Measurements from ENCODE around the gene SORBS2. TPM values are rescaled to one million over a fixed set of nuclear protein-coding genes. Genes with fewer than 3 reads are reported as not detected.

The SORBS2 gene
- total RNA-seq, 2 experiments from 2014 or later, result not detected

DNA sequence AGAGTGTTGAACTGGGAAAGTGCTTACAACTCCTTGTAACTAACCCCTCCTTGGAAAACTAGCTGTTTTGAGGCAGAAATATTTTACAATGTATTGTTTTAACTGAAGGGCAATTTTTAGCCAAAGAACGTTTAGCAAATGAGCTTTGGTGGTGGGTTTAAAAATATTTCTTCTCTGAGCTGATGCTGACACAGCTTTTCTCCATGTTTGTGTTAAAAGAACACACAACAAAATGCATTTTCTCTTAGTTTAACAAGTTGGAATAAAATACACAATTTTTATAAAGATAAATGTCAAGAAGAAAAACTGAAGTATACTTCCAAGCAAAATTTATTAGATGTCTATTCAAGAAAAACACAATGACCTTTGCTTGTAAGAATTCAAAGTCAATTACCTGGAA is 226.8 kb downstream of the SORBS2 start:
- Mint-ChIP-seq H3K27me3 (peaks cover 38% of the 10 kb centered on the region), H3K36me3 (ENCODE audit: low read depth) (no peaks in the 10 kb centered on the region), H3K27ac (no peak overlapping the region), H3K9me3 (no peaks in the 10 kb centered on the region), H3K4me1 (peaks cover 12% of the 10 kb centered on the region), H3K4me3 (no peak overlapping the region)
- ChIA-PET POLR2A (no interaction called here), CTCF (no interaction called here)
- DNase-seq, result no peak

DNA sequence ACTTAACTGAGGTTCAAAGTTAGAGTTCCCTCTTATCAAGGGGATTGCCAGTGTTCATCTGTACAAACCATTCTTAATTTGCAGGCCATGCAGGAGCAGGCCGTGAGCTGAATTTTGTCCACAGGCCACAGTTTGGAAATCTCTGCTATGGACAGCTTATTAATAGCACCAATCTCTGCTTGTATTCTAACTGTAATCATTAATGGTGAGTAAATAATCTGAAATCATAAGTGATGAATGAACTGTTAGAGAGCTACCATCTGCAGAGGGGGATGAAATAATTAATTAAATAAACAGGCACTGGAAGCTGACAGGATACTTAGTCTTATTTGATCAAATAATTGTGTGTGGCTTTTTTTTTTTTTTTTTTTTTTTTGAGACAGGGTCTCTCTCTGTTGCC is 228.2 kb downstream of the SORBS2 start:
- no peaks in the 10 kb centered on the region for H3K9me3 Mint-ChIP-seq
- no peak overlapping the region for H3K4me3 Mint-ChIP-seq
- CTCF ChIA-PET, result no interaction called here
- no peak for DNase-seq
- POLR2A ChIA-PET, result no interaction called here
- H3K27ac Mint-ChIP-seq, result no peak overlapping the region
- H3K4me1 Mint-ChIP-seq, result peaks cover 12% of the 10 kb centered on the region
- H3K27me3 Mint-ChIP-seq, result peaks cover 30% of the 10 kb centered on the region
- no peaks in the 10 kb centered on the region for H3K36me3 Mint-ChIP-seq (ENCODE audit: low read depth)

DNA sequence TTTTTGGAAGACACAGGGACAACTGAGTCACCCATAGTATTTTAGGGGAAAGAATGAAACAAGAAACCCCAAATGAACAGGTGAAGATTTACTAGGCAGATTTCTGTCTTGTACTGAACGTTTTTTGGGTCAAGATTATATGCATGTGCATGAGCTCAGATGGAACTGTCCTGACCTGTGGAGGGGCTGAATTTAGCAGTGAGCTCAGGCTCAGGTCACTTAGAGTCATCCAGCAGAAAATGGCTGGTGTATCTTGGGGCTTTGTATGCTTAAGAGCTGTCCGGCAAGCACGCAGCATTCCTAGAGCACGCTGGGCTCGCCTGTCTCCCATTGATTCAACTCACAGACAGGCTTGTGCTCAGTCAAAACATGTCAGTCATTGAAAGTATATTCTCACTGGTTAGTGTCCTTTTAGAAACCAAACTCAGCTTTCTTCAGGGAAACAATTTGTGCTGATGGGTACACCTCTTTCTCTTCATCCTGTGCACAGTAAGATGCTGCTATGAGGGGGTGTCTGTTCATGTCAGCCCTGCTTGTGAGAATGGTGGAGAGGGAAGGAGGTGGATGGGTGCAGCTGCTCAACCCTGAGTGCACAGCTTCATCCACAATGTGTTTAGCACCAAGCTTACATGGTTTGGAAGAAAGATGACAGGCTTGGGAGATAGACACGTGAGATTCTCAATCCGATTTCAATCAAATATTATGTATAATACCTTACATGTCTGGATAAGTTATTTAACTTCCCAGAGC is 229.2 kb downstream of the SORBS2 start:
- no peak overlapping the region for H3K4me3 Mint-ChIP-seq

DNA sequence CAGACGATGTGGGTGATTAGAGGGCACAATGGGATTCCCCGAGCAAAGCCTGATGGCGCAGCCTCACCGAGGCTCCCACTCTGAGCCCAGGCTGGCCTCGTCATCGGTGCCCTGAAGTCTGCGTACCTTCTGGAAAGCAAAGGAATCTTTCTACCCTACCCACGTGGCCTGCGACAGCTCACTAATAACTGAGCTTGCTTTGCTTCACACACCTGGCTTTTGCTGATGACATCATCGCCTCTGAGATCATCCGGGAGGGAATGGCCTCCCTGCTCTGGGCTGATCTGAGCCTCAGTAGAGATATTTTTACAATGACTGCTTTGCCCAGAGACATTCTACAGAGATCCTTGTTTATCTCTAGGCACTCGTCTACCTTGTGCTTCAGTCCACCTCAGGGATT is 231.3 kb downstream of the SORBS2 start:
- H3K9me3 Mint-ChIP-seq, result no peaks in the 10 kb centered on the region

More for the DNA sequence above, 229.2 kb downstream of the SORBS2 start:
- no peaks in the 10 kb centered on the region for H3K36me3 Mint-ChIP-seq (ENCODE audit: low read depth)
- CTCF ChIA-PET, result interaction anchor here (1.3 kb wide), 1 partner anchor 14 kb away, joined by 4 read pairs; no protein-coding TSS in a partner anchor
- peaks cover 11% of the 10 kb centered on the region for H3K4me1 Mint-ChIP-seq
- DNase-seq, result no peak
- H3K27ac Mint-ChIP-seq, result no peak overlapping the region
- H3K27me3 Mint-ChIP-seq, result peaks cover 27% of the 10 kb centered on the region
- H3K9me3 Mint-ChIP-seq, result no peaks in the 10 kb centered on the region
- POLR2A ChIA-PET, result no interaction called here

DNA sequence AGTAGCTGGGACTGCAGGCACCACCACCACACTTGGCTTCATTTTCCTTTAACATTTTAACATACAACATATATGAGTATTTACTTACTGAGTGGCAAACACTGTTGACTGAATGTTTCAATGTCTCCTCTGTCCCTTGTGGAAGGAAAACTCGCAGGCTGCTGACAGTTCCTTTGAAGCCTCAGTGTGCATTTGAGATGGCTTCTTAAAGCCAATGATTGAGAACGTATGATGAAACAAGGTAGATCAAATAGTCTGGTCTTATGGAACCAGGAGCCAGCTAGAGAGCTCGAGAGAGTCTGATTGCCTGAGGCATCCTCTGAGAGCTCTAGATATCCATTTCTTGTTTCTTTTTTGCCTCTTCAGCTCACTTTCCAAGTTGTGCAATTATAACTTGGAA is 233.7 kb downstream of the SORBS2 start:
- CTCF ChIA-PET, result interaction anchor here (1.4 kb wide), 1 partner anchor 16 kb away, joined by 3 read pairs; no protein-coding TSS in a partner anchor
- H3K27me3 Mint-ChIP-seq, result peaks cover 9% of the 10 kb centered on the region
- DNase-seq, result no peak
- POLR2A ChIA-PET, result no interaction called here
- H3K4me1 Mint-ChIP-seq, result no peaks in the 10 kb centered on the region
- H3K36me3 Mint-ChIP-seq (ENCODE audit: low read depth), result no peaks in the 10 kb centered on the region
- no peaks in the 10 kb centered on the region for H3K9me3 Mint-ChIP-seq
- H3K27ac Mint-ChIP-seq, result no peak overlapping the region
- H3K4me3 Mint-ChIP-seq, result no peak overlapping the region

More for the DNA sequence above, 231.3 kb downstream of the SORBS2 start:
- ChIA-PET POLR2A (no interaction called here), CTCF (no interaction called here)
- Mint-ChIP-seq H3K27ac (no peak overlapping the region), H3K4me1 (no peaks in the 10 kb centered on the region), H3K4me3 (no peak overlapping the region), H3K36me3 (ENCODE audit: low read depth) (no peaks in the 10 kb centered on the region), H3K27me3 (peaks cover 8% of the 10 kb centered on the region)
- no peak for DNase-seq

DNA sequence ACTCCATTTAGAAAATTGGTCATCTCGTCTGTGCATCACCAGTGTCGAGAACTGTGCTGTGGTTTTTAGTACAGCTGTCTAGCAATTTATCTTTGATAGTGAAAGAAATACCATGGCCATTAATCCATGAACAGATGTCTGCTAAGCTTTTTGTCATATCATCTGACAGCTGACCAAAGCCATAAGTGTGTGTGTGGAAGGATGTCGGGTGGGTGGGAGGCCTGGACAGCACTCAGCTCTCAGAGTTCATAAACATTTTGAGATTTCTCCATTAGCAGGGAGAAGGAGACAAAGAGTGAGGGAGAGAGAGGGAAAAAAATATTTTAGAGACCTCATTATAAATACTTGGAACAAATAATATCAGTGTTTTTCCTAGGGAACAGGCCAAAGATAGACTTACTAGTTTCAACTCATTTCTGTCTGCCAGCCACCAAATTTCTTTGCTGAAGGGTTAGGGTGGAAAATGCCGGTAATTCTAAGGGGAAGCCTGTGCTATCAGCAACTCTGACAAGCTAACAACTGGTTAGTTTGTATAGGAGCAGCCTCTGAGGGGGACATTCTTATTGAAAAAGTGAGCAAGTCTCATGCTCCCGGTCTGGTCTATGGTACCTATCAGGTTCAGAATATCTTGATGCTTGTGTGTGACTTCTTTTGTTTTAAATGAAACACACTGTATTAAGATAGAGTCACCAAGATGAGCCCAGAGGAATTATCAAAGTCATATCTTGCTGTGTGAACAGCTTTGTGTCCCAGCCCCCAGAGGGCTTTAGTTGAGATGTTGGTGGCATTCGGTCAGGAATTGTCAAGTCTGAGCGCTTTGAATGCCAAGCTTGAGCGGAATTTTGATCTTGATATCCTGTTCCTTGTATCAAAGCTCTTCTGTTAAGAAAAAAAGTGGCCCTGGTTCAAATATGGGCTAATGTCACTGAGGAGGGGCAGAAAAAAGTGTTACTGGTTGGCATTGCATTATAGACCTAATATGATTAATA is 234.7 kb downstream of the SORBS2 start:
- Mint-ChIP-seq H3K4me3 (no peak overlapping the region), H3K27me3 (peaks cover 9% of the 10 kb centered on the region), H3K27ac (no peak overlapping the region), H3K9me3 (no peaks in the 10 kb centered on the region), H3K4me1 (no peaks in the 10 kb centered on the region), H3K36me3 (ENCODE audit: low read depth) (no peaks in the 10 kb centered on the region)
- POLR2A ChIA-PET, result no interaction called here
- no peak for DNase-seq
- CTCF ChIA-PET, result interaction anchor here (1.4 to 2.1 kb wide), 2 partner anchors 17 to 21 kb away, joined by 3 to 7 read pairs; no protein-coding TSS in a partner anchor

DNA sequence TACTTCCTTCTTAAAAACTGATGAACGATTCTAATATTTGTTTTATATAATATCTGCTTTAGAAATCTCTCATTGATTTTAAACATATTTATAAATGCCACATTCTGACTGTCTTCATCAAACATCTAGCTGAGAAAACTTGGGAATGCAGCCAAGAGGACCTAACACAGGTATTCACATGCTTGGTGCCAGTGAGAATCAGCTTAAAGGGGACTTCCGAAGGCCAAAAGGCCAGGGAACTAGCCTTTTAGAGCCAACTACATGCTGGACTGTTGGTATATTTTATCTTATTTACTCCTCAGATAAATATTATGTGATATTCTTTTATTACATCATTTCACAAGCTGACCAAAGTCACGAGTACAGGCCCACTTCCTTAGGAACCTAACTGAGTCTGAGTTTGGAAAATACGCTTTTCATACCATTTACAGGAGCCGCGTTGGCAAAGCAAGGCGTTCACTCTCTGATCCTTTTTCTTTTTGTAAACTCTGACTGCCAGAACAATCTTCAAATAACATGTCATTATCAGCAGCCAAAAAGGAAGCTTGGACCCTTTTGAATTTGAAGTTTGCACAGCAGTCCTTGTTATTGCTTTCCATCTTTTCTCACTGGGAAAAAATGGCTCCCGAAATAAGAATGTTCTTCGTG is 235.6 kb downstream of the SORBS2 start:
- Mint-ChIP-seq H3K27me3 (peaks cover 9% of the 10 kb centered on the region), H3K9me3 (no peaks in the 10 kb centered on the region), H3K36me3 (ENCODE audit: low read depth) (no peaks in the 10 kb centered on the region), H3K4me1 (no peaks in the 10 kb centered on the region), H3K4me3 (no peak overlapping the region), H3K27ac (no peak overlapping the region)
- ChIA-PET POLR2A (no interaction called here), CTCF (interaction anchor here (2.1 kb wide), 1 partner anchor 21 kb away, joined by 7 read pairs; no protein-coding TSS in a partner anchor)
- DNase-seq, result no peak

DNA sequence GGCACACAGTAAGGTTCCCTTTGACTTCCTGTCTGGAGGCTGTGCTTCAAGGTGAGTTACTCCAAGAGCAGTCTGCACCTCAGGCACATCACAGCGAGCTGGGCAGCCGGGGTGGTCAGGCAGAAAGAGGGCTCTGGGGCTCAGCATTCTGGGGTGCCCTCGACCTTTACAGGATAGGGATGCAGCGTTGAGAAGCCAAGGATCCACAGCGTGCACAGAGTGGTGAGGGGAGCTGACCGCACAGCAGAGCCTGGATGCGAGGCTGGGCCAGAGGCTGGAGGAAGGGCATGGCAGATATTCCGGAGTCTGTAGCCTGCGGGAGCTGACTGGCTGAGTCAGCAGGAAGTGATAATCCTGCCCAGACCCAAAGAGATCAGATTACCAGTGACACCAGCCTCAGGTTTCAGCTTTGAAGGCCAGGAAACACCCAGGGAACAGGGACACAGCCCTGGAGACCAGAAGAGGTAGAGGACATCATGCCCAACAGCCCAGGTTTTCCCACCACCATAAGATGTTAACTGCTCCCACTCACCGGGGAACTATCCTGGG is 238.3 kb downstream of the SORBS2 start:
- Mint-ChIP-seq H3K27ac (no peak overlapping the region), H3K27me3 (peaks cover 9% of the 10 kb centered on the region), H3K4me1 (no peaks in the 10 kb centered on the region), H3K4me3 (no peak overlapping the region), H3K9me3 (no peaks in the 10 kb centered on the region), H3K36me3 (ENCODE audit: low read depth) (no peaks in the 10 kb centered on the region)
- ChIA-PET POLR2A (no interaction called here), CTCF (interaction anchor here (1.4 kb wide), 1 partner anchor 23 kb away, joined by 3 read pairs; no protein-coding TSS in a partner anchor)
- DNase-seq, result no peak

DNA sequence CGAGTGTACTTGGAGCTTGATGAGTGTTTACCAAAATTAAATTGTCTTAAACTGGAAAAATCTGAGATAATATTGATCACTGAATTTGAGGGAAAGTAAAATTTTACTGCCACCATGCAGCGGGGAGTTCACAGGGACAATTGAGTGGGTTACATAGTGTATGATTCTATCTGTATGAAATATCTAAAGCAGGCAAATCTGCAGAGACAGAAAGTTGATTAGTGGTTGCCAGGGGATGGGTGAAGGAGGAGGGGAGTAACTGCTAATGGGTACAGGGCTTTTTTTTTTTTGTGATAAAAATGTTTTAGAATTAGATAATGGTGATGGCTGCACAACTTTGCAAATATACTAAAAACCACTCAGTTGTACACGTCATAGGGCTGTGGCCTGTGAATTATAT is 241.3 kb downstream of the SORBS2 start:
- H3K4me3 Mint-ChIP-seq, result no peak overlapping the region
- ChIA-PET CTCF (interaction anchor here (0.6 kb wide), 1 partner anchor 338 kb away, joined by 5 read pairs; no protein-coding TSS in a partner anchor), POLR2A (interaction anchor here (0.6 kb wide), 1 partner anchor 20 kb away, joined by 3 read pairs; no protein-coding TSS in a partner anchor)
- H3K36me3 Mint-ChIP-seq (ENCODE audit: low read depth), result no peaks in the 10 kb centered on the region
- no peaks in the 10 kb centered on the region for H3K9me3 Mint-ChIP-seq
- H3K27ac Mint-ChIP-seq, result no peak overlapping the region
- H3K4me1 Mint-ChIP-seq, result no peaks in the 10 kb centered on the region
- H3K27me3 Mint-ChIP-seq, result peaks cover 9% of the 10 kb centered on the region
- no peak for DNase-seq

DNA sequence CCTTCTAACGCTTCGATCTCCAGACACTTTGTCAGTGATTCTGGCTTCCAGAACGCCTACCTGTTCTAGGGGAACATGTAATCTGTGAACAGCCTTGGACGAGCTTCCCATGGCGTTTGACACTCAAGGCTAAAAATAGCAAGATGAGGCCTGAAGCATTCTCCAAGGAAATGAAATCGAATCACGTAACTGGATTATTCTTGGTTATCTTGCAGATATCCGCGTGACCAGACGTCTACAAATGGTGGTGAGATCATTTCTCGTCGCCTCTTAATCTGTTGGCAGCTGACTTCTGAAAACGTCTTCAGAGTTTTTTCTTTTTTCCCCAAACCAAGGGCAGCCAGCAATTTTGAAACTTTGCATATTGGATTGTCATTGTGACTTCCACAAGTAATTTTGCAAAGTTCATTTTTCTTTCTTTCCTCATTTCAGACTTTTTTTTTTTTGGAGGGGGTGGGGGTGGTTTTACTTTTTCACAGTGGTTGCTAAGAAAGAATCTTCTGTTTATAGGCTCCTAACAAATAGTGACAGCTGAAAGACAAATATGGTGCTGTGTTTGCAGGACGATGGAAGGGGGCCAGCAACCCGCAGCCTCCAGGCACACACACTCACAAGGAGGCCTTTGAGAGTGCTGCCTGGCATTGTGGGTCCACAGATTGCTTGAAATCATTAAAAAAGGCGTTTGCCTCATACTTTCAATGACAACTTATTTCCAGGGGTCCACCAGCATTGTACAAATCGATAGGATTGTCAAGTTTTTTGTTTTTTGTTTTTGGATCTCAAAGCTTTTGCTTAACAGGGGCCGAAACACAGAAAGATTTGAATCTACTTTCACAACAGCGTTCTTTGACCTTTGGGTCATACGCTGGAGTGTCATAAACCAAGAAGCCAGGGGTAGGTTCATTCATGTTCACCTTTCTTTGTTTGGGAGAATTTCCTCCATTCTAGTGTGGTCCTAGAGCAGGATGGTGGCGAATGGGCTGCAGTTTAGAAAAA is 244.3 kb downstream of the SORBS2 start:
- ChIA-PET CTCF (no interaction called here), POLR2A (no interaction called here)
- Mint-ChIP-seq H3K36me3 (ENCODE audit: low read depth) (no peaks in the 10 kb centered on the region), H3K4me3 (no peak overlapping the region), H3K27me3 (peaks cover 6% of the 10 kb centered on the region), H3K27ac (no peak overlapping the region), H3K4me1 (no peaks in the 10 kb centered on the region), H3K9me3 (peaks cover 6% of the 10 kb centered on the region)
- no peak for DNase-seq

DNA sequence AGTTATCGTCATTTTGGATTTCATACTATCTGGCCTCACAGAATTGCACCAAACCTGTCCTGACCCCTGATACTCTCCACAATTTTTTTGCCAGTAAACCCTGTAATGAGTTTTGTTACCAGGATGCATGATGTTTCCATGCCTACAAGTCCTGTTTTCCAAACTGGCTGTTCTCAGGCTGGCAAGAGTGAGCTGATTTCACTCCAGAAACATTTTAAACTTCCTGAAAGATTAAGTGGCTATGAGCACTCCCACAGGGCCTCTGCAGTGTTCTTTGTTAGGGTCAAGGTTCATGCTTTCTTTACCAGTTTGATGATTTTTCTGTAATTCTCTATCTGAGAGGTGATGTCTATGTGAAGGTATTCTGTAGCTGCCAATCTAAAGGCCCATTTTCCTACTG is 245.0 kb downstream of the SORBS2 start:
- H3K36me3 Mint-ChIP-seq (ENCODE audit: low read depth), result no peaks in the 10 kb centered on the region
- H3K27ac Mint-ChIP-seq, result no peak overlapping the region
- DNase-seq, result no peak
- peaks cover 6% of the 10 kb centered on the region for H3K9me3 Mint-ChIP-seq
- peaks cover 6% of the 10 kb centered on the region for H3K27me3 Mint-ChIP-seq
- ChIA-PET POLR2A (no interaction called here), CTCF (no interaction called here)
- H3K4me1 Mint-ChIP-seq, result no peaks in the 10 kb centered on the region
- H3K4me3 Mint-ChIP-seq, result no peak overlapping the region

DNA sequence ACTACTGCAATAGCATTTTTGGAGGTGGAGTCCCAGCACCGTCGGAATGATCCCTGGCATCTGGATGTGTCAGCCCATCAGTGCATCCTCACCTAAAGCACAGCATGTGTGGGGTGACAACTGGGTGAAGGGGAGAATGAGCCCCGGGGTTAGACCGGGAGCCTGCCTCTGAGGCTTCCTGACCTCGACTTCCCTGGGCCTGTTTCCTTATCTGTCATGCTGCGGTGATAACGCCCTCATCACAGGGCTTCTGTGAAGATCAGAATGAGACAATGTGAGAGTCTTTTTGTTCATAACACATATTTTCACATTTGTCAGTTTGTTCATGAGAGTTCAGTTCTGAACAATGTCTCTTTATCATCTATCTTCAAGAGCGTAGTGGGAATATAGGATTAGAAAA is 245.6 kb downstream of the SORBS2 start:
- Mint-ChIP-seq H3K27ac (no peak overlapping the region), H3K36me3 (ENCODE audit: low read depth) (no peaks in the 10 kb centered on the region), H3K4me1 (no peaks in the 10 kb centered on the region), H3K4me3 (no peak overlapping the region), H3K9me3 (peaks cover 6% of the 10 kb centered on the region), H3K27me3 (peaks cover 6% of the 10 kb centered on the region)
- POLR2A ChIA-PET, result no interaction called here
- CTCF ChIA-PET, result no interaction called here
- no peak for DNase-seq

Measured in activated CD4-positive, alpha-beta T cell treated with anti-CD3 and anti-CD28 coated beads, Interleukin-2, amount 10 ng/mL, durations not matched to agents 7 days and 5 days (primary cell).